NCI-H510A (cell line): ENCODE measurements around the gene CYP2A6.
"Not testable (repeated sequence)": the region's sequence is repeated elsewhere in the genome, so short reads cannot be mapped to it uniquely, and the experiment has no call there.

ENCODE experiments used
- DNase-seq: peaks from one replicate; lab custom pipeline; 2025; lab: John Stamatoyannopoulos, UW

Gene CYP2A6

GRCh38 chr19:40843653-40844052 lies 6.6 kb downstream of the CYP2A6 start:
- DNase-seq = not testable (repeated sequence)

- not testable (repeated sequence) for DNase-seq
These were observed 7.1 kb downstream of the CYP2A6 start for GRCh38 chr19:40842997-40843652.

GRCh38 chr19:40842012-40842411 lies 8.2 kb downstream of the CYP2A6 start:
- DNase-seq = not testable (repeated sequence)

- DNase-seq = not testable (repeated sequence)
These were observed 11.8 kb downstream of the CYP2A6 start for GRCh38 chr19:40838477-40838876.

GRCh38 chr19:40836754-40837429 lies 13.4 kb downstream of the CYP2A6 start:
- no peak for DNase-seq

GRCh38 chr19:40833728-40834533 lies 16.3 kb downstream of the CYP2A6 start:
- not testable (repeated sequence) for DNase-seq

GRCh38 chr19:40832431-40832790 lies 17.8 kb downstream of the CYP2A6 start:
- DNase-seq = not testable (repeated sequence)

- no peak for DNase-seq
These were observed 18.5 kb downstream of the CYP2A6 start for GRCh38 chr19:40831502-40832430.

GRCh38 chr19:40830741-40831140 lies 19.5 kb downstream of the CYP2A6 start:
- not testable (repeated sequence) for DNase-seq

- DNase-seq = no peak
These were observed 21.0 kb downstream of the CYP2A6 start for GRCh38 chr19:40829205-40829604.

GRCh38 chr19:40827386-40828247 lies 22.6 kb downstream of the CYP2A6 start:
- no peak for DNase-seq

GRCh38 chr19:40826699-40827385 lies 23.4 kb downstream of the CYP2A6 start:
- not testable (repeated sequence) for DNase-seq

GRCh38 chr19:40826312-40826698 lies 23.9 kb downstream of the CYP2A6 start:
- not testable (repeated sequence) for DNase-seq

- DNase-seq = not testable (repeated sequence)
These were observed 24.7 kb downstream of the CYP2A6 start for GRCh38 chr19:40825460-40826095.

GRCh38 chr19:40824916-40825315 lies 25.3 kb downstream of the CYP2A6 start:
- not testable (repeated sequence) for DNase-seq

- not testable (repeated sequence) for DNase-seq
These were observed 27.3 kb downstream of the CYP2A6 start for GRCh38 chr19:40822704-40823553.

GRCh38 chr19:40822161-40822560 lies 28.1 kb downstream of the CYP2A6 start:
- DNase-seq = no peak

- not testable (repeated sequence) for DNase-seq
These were observed 30.6 kb downstream of the CYP2A6 start for GRCh38 chr19:40819479-40820234.
